BJ (cell line): Measurements from ENCODE around the gene SDF4. TPM values are rescaled to one million over a fixed set of nuclear protein-coding genes. Genes with fewer than 3 reads are reported as not detected.

Experiments
- CTCF ChIA-PET: fragments of 350-600 bp; formaldehyde crosslinking; extraction: SDS; loops from one replicate; lab custom pipeline; 2021; ENCODE audit warnings: antibody characterized with exemption, inconsistent platforms; lab: Yijun Ruan, JAX
- POLR2A ChIA-PET: fragments of 300-600 bp; sonication (Branson Sonifier 250); formaldehyde crosslinking; extraction: SDS; loops from one replicate; lab custom pipeline; 2021; ENCODE audit warnings: antibody characterized with exemption; lab: Charles Lee
- DNase-seq: peaks from one replicate; pipeline ENCODE4 v3.0.0-alpha.2; 2011; ENCODE audit warnings: low read depth
- H3K27me3 ChIP-seq: 2 replicates; pipeline ENCODE4 v1.6.0; 2011; ENCODE audit warnings: low read length; ENCODE audit not compliant: control insufficient read depth, insufficient read depth
- H3K36me3 ChIP-seq: 2 replicates; pipeline ENCODE4 v1.5.1; 2011; ENCODE audit warnings: low read length; ENCODE audit not compliant: control insufficient read depth, insufficient read depth
- H3K4me3 ChIP-seq: 2 replicates; pipeline ENCODE4 v1.5.1; 2011; ENCODE audit warnings: low read depth, mild to moderate bottlenecking, control low read depth, low read length
- CTCF ChIP-seq: IDR thresholded peaks from 2 replicates; pipeline ENCODE4 v1.5.1; 2011; ENCODE audit warnings: low read depth, mild to moderate bottlenecking, control low read depth, inconsistent platforms, low read length, moderate library complexity; ENCODE audit not compliant: insufficient read depth
- polyA plus RNA-seq: library from polyadenylated mRNA; depleted of rRNA; stranded (reverse); fragments of >200 nt; gene quantifications from 2 replicates; pipeline ENCODE4 v1.2.3, GENCODE V29; 2011

Gene SDF4
- polyA plus RNA-seq, 1 experiment: 188 TPM

GRCh38 chr1:1202831-1203560, 28.8 kb downstream of the SDF4 start:
- H3K36me3 ChIP-seq: no peaks in the 10 kb centered on the region
- no peak for TF ChIP-seq CTCF
- POLR2A ChIA-PET: interaction anchor here (0.6 kb wide), 1 partner anchor 13 kb away, joined by 4 read pairs; no protein-coding TSS in a partner anchor
- no peak overlapping the region for H3K4me3 ChIP-seq
- CTCF ChIA-PET: no interaction called here
- H3K27me3 ChIP-seq: peaks cover 2% of the 10 kb centered on the region; the same call in 1 of the 2 replicates
- DNase-seq: no peak

GRCh38 chr1:1200876-1201810, 30.7 kb downstream of the SDF4 start:
- H3K36me3 ChIP-seq: no peaks in the 10 kb centered on the region
- POLR2A ChIA-PET: no interaction called here
- DNase-seq: no peak
- H3K27me3 ChIP-seq: peaks cover 2% of the 10 kb centered on the region; the same call in 1 of the 2 replicates
- H3K4me3 ChIP-seq: peak overlapping the region; percentile 39
- no peak for TF ChIP-seq CTCF
- CTCF ChIA-PET: interaction anchor here (1.5 kb wide), 1 partner anchor 79 kb away, joined by 3 read pairs; no protein-coding TSS in a partner anchor

GRCh38 chr1:1199961-1200875, 31.6 kb downstream of the SDF4 start:
- DNase-seq: no peak
- TF ChIP-seq CTCF: no peak
- Histone ChIP-seq H3K27me3 (peaks cover 2% of the 10 kb centered on the region; the same call in 1 of the 2 replicates), H3K36me3 (no peaks in the 10 kb centered on the region), H3K4me3 (peak overlapping the region; percentile 39; the same call in 1 of the 2 replicates)
- ChIA-PET CTCF (interaction anchor here (1.2 to 1.5 kb wide), 2 partner anchors 12 to 78 kb away, joined by 3 read pairs; no protein-coding TSS in a partner anchor), POLR2A (no interaction called here)

GRCh38 chr1:1199141-1199960, 32.5 kb downstream of the SDF4 start:
- Histone ChIP-seq H3K27me3 (no peaks in the 10 kb centered on the region), H3K36me3 (no peaks in the 10 kb centered on the region), H3K4me3 (no peak overlapping the region)
- no peak for TF ChIP-seq CTCF
- CTCF ChIA-PET: interaction anchor here (1.2 to 1.5 kb wide), 2 partner anchors 11 to 77 kb away, joined by 3 read pairs; no protein-coding TSS in a partner anchor
- POLR2A ChIA-PET: no interaction called here
- no peak for DNase-seq
